ENCODE data around the gene FASN. TPM values are rescaled to one million over a fixed set of nuclear protein-coding genes. Genes with fewer than 3 reads are reported as not detected.

The FASN gene
- total RNA-seq, 3 donors from 2014 or later = 87.2 to 115 (median 102) TPM

- TF ChIP-seq CTCF (IDR thresholded peaks at IDR 0.05) = no peak
- ATAC-seq = no peak
- intact Hi-C loops (cut with DNase I, micrococcal nuclease) = no loop called here
- H3K36me3 ChIP-seq (ENCODE audit: low read depth) = no peaks in the 10 kb centered on the region
- H3K9me3 ChIP-seq = no peaks in the 10 kb centered on the region
- peaks cover 24% of the 10 kb centered on the region for H3K4me1 ChIP-seq (ENCODE audit: low read depth)
- DNase-seq = peak in 1 of 3 donors; percentile 52
- no peak overlapping the region for H3K4me3 ChIP-seq
These were observed 9.4 kb upstream of the FASN start for GRCh38 chr17:82107341-82107860.

- peaks cover 24% of the 10 kb centered on the region for H3K4me1 ChIP-seq (ENCODE audit: low read depth)
- H3K36me3 ChIP-seq (ENCODE audit: low read depth) = no peaks in the 10 kb centered on the region
- no peak overlapping the region for H3K4me3 ChIP-seq
- ATAC-seq (peak; percentile 1), DNase-seq (peak in 1 of 3 donors; percentile 52)
- intact Hi-C loops (cut with DNase I, micrococcal nuclease) = no loop called here
- TF ChIP-seq CTCF (IDR thresholded peaks at IDR 0.05) = no peak
- no peaks in the 10 kb centered on the region for H3K9me3 ChIP-seq
These were observed 8.8 kb upstream of the FASN start for GRCh38 chr17:82106688-82107305.

GRCh38 chr17:82105882-82106687 is 8.0 kb upstream of the FASN start:
- H3K4me1 ChIP-seq (ENCODE audit: low read depth) = peaks cover 29% of the 10 kb centered on the region
- no peaks in the 10 kb centered on the region for H3K36me3 ChIP-seq (ENCODE audit: low read depth)
- intact Hi-C loops (cut with DNase I, micrococcal nuclease) = no loop called here
- H3K9me3 ChIP-seq = no peaks in the 10 kb centered on the region
- DNase-seq = peak; percentile 71 to 87 (median 84)
- TF ChIP-seq CTCF (IDR thresholded peaks at IDR 0.05) = no peak
- ATAC-seq = peak; percentile 87
- no peak overlapping the region for H3K4me3 ChIP-seq

- Histone ChIP-seq H3K9me3 (no peaks in the 10 kb centered on the region), H3K36me3 (ENCODE audit: low read depth) (no peaks in the 10 kb centered on the region), H3K4me3 (no peak overlapping the region), H3K4me1 (ENCODE audit: low read depth) (peaks cover 34% of the 10 kb centered on the region)
- no peak for TF ChIP-seq CTCF (IDR thresholded peaks at IDR 0.05)
- intact Hi-C loops (cut with DNase I, micrococcal nuclease) = no loop called here
- ATAC-seq = no peak
- peak in 1 of 3 donors; percentile 60 for DNase-seq
These were observed 7.4 kb upstream of the FASN start for GRCh38 chr17:82105417-82105881.

- no peak for ATAC-seq
- TF ChIP-seq CTCF (IDR thresholded peaks at IDR 0.05) = no peak
- H3K9me3 ChIP-seq = no peaks in the 10 kb centered on the region
- intact Hi-C loops (cut with DNase I, micrococcal nuclease) = no loop called here
- no peaks in the 10 kb centered on the region for H3K36me3 ChIP-seq (ENCODE audit: low read depth)
- peak in 1 of 3 donors; percentile 46 for DNase-seq
- peaks cover 39% of the 10 kb centered on the region for H3K4me1 ChIP-seq (ENCODE audit: low read depth)
- H3K4me3 ChIP-seq = no peak overlapping the region
These were observed 6.9 kb upstream of the FASN start for GRCh38 chr17:82104797-82105416.

Data from mucosa of descending colon (tissue), 3 donors.